GM13977 (cell line): ENCODE measurements around the gene PANX2.

ENCODE experiments used
- DNase-seq: peaks from one replicate; pipeline ENCODE4 v3.0.0; 2012; ENCODE audit warnings: low spot score
- CTCF ChIP-seq: IDR thresholded peaks from 2 replicates; pipeline ENCODE4 v1.5.1; 2012; ENCODE audit warnings: mild to moderate bottlenecking, control low read depth; ENCODE audit not compliant: insufficient read depth; ENCODE audit errors: extremely low read depth, missing control alignments
- in situ Hi-C: fragments of 300-500 bp; cut with MboI; formaldehyde crosslinking; loops from one replicate; pipeline ENCODE4 v1.12.0; 2022; ENCODE audit warnings: low sequenced_read_pairs, low pct_unique_long_range_greater_than_20kb, mixed read lengths, inconsistent platforms; ENCODE audit not compliant: unreplicated experiment

The PANX2 gene

GRCh38 chr22:50170453-50171318, at the start of gene PANX2:
PANX2 (plus strand) TSS chr22:50170731; CDS start chr22:50170731, 0 bp downstream.
- TF ChIP-seq CTCF: no peak
- no peak for DNase-seq
- in situ Hi-C loops: no loop called here

GRCh38 chr22:50121202-50121740, 49.3 kb upstream of the PANX2 start:
- no peak for TF ChIP-seq CTCF
- in situ Hi-C loops: no loop called here
- DNase-seq: no peak

- in situ Hi-C loops: no loop called here
- no peak for TF ChIP-seq CTCF
- DNase-seq: no peak
Measured at GRCh38 chr22:50123119-50123518, 47.4 kb upstream of the PANX2 start.

GRCh38 chr22:50125029-50125428, 45.5 kb upstream of the PANX2 start:
- in situ Hi-C loops: no loop called here

GRCh38 chr22:50129121-50129736, 41.3 kb upstream of the PANX2 start:
- in situ Hi-C loops: no loop called here
- DNase-seq: no peak
- no peak for TF ChIP-seq CTCF

More at GRCh38 chr22:50125029-50125428, 45.5 kb upstream of the PANX2 start:
- TF ChIP-seq CTCF: no peak
- DNase-seq: no peak

GRCh38 chr22:50131894-50132293, 38.6 kb upstream of the PANX2 start:
- no peak for TF ChIP-seq CTCF
- DNase-seq: no peak
- in situ Hi-C loops: no loop called here
